ENCODE data around the gene ETFA.

Gene ETFA

GRCh38 chr15:76337059-76337695 lies 25.9 kb upstream of the ETFA start:
- CTCF ChIA-PET = interaction anchor here (2.2 kb wide), 1 partner anchor 152 kb away, joined by 7 read pairs; no protein-coding TSS in a partner anchor
- POLR2A ChIA-PET = interaction anchor here (0.5 to 0.6 kb wide), 2 partner anchors 242 to 646 kb away, joined by 4 to 5 read pairs; no protein-coding TSS in a partner anchor
- peak; percentile 42 for DNase-seq (ENCODE audit: extremely low spot score)
- TF ChIP-seq CTCF (IDR thresholded peaks at IDR 0.05; ENCODE audit: control extremely low read depth, extremely low read depth, low read depth, missing control alignments) = no peak

- TF ChIP-seq CTCF (IDR thresholded peaks at IDR 0.05; ENCODE audit: control extremely low read depth, extremely low read depth, low read depth, missing control alignments) = no peak
- peak; percentile 95 for DNase-seq (ENCODE audit: extremely low spot score)
- ChIA-PET POLR2A (interaction anchor here (0.5 to 0.7 kb wide), 6 partner anchors 23 to 1936 kb away, joined by 3 to 5 read pairs (median 4); no protein-coding TSS in a partner anchor), CTCF (interaction anchor here (0.6 to 2.2 kb wide), 7 partner anchors 8 to 490 kb away, joined by 3 to 7 read pairs (median 4); no protein-coding TSS in a partner anchor)
Observed at GRCh38 chr15:76336254-76337058, 25.2 kb upstream of the ETFA start, which contains the start of gene ISL2. Gene ISL2 (plus strand): TSS chr15:76336773. CDS start chr15:76336884, 111 bp downstream.

- no peak for TF ChIP-seq CTCF (IDR thresholded peaks at IDR 0.05; ENCODE audit: control extremely low read depth, extremely low read depth, low read depth, missing control alignments)
- peak; percentile 38 for DNase-seq (ENCODE audit: extremely low spot score)
- ChIA-PET CTCF (interaction anchor here (0.6 to 2.7 kb wide), 8 partner anchors 9 to 491 kb away, joined by 3 to 8 read pairs (median 4); no protein-coding TSS in a partner anchor), POLR2A (interaction anchor here (0.5 to 0.7 kb wide), 4 partner anchors 24 to 1935 kb away, joined by 3 to 4 read pairs (median 3); no protein-coding TSS in a partner anchor)
Observed at GRCh38 chr15:76335307-76336253, 24.3 kb upstream of the ETFA start.

- DNase-seq (ENCODE audit: extremely low spot score) = no peak
- ChIA-PET CTCF (interaction anchor here (1.0 to 2.7 kb wide), 6 partner anchors 10 to 184 kb away, joined by 3 to 17 read pairs (median 6); no protein-coding TSS in a partner anchor), POLR2A (no interaction called here)
- no peak for TF ChIP-seq CTCF (IDR thresholded peaks at IDR 0.05; ENCODE audit: control extremely low read depth, extremely low read depth, low read depth, missing control alignments)
Observed at GRCh38 chr15:76334438-76335306, 23.4 kb upstream of the ETFA start.

GRCh38 chr15:76333720-76334437 lies 22.6 kb upstream of the ETFA start:
- no peak for DNase-seq (ENCODE audit: extremely low spot score)
- ChIA-PET POLR2A (no interaction called here), CTCF (interaction anchor here (1.0 to 2.7 kb wide), 7 partner anchors 10 to 183 kb away, joined by 3 to 17 read pairs (median 5); no protein-coding TSS in a partner anchor)
- peak; percentile 64 for TF ChIP-seq CTCF (IDR thresholded peaks at IDR 0.05; ENCODE audit: control extremely low read depth, extremely low read depth, low read depth, missing control alignments)
